Neural cell (in vitro differentiated cells): ENCODE measurements around the gene PDIA2.

ENCODE experiments used
- CTCF ChIP-seq: fragments of 450-650 bp; IDR thresholded peaks from 2 replicates; pipeline ENCODE4 v1.5.1; 2014; ENCODE audit warnings: antibody characterized with exemption, mild to moderate bottlenecking, moderate library complexity; ENCODE audit not compliant: poor library complexity, severe bottlenecking
- EP300 ChIP-seq: fragments of 450-650 bp; conservative IDR thresholded peaks from 2 replicates; pipeline ENCODE4 v1.6.1; 2014; ENCODE audit warnings: antibody characterized with exemption, mild to moderate bottlenecking, moderate library complexity; ENCODE audit not compliant: poor library complexity, severe bottlenecking

GRCh38 chr16:290015-290680, 7.2 kb downstream of the PDIA2 start:
- TF ChIP-seq CTCF: no peak
- no peak for TF ChIP-seq EP300
